Measurements from ENCODE around the gene CLMP.
"Not testable (repeated sequence)": the region's sequence is repeated elsewhere in the genome, so short reads cannot be mapped to it uniquely, and the experiment has no call there.

GRCh38 chr11:123059041-123059920 lies 135.8 kb downstream of the CLMP start:
- TF ChIP-seq CTCF (conservative IDR thresholded peaks at IDR 0.05; ENCODE audit: low read depth in 2 of 2); POLR2AphosphoS5 (IDR thresholded peaks at IDR 0.05; ENCODE audit: low read depth); EZH2 (IDR thresholded peaks at IDR 0.05; ENCODE audit: low read depth, unreplicated experiment); EZH2phosphoT487 (IDR thresholded peaks at IDR 0.05; ENCODE audit: unreplicated experiment); ZNF114 (CRISPR knock-in tag; IDR thresholded peaks at IDR 0.05); JUNB (IDR thresholded peaks at IDR 0.05; ENCODE audit: unreplicated experiment); CREB1 (CRISPR knock-in tag; IDR thresholded peaks at IDR 0.05; ENCODE audit: low read depth); ZNF462 (CRISPR knock-in tag; IDR thresholded peaks at IDR 0.05); ZNF331 (CRISPR knock-in tag; IDR thresholded peaks at IDR 0.05; ENCODE audit: low read depth); STAT1 (IDR thresholded peaks at IDR 0.05; ENCODE audit: unreplicated experiment); NANOG (IDR thresholded peaks at IDR 0.05; ENCODE audit: borderline replicate concordance): not testable (repeated sequence)
- TF ChIP-seq, protein P1, sequence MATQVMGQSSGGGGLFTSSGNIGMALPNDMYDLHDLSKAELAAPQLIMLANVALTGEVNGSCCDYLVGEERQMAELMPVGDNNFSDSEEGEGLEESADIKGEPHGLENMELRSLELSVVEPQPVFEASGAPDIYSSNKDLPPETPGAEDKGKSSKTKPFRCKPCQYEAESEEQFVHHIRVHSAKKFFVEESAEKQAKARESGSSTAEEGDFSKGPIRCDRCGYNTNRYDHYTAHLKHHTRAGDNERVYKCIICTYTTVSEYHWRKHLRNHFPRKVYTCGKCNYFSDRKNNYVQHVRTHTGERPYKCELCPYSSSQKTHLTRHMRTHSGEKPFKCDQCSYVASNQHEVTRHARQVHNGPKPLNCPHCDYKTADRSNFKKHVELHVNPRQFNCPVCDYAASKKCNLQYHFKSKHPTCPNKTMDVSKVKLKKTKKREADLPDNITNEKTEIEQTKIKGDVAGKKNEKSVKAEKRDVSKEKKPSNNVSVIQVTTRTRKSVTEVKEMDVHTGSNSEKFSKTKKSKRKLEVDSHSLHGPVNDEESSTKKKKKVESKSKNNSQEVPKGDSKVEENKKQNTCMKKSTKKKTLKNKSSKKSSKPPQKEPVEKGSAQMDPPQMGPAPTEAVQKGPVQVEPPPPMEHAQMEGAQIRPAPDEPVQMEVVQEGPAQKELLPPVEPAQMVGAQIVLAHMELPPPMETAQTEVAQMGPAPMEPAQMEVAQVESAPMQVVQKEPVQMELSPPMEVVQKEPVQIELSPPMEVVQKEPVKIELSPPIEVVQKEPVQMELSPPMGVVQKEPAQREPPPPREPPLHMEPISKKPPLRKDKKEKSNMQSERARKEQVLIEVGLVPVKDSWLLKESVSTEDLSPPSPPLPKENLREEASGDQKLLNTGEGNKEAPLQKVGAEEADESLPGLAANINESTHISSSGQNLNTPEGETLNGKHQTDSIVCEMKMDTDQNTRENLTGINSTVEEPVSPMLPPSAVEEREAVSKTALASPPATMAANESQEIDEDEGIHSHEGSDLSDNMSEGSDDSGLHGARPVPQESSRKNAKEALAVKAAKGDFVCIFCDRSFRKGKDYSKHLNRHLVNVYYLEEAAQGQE (IDR thresholded peaks at IDR 0.05; ENCODE audit: unreplicated experiment) = not testable (repeated sequence)
- TF ChIP-seq, protein P2, sequence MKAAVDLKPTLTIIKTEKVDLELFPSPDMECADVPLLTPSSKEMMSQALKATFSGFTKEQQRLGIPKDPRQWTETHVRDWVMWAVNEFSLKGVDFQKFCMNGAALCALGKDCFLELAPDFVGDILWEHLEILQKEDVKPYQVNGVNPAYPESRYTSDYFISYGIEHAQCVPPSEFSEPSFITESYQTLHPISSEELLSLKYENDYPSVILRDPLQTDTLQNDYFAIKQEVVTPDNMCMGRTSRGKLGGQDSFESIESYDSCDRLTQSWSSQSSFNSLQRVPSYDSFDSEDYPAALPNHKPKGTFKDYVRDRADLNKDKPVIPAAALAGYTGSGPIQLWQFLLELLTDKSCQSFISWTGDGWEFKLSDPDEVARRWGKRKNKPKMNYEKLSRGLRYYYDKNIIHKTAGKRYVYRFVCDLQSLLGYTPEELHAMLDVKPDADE (IDR thresholded peaks at IDR 0.05) = not testable (repeated sequence)
